Activated CD8-positive, alpha-beta memory T cell treated with anti-CD3 and anti-CD28 coated beads for 24 hours (primary cell): ENCODE data around the gene BRINP3.

Source experiments
- DNase-seq: peaks from one replicate; pipeline ENCODE4 v3.0.0-alpha.2; 2020

Gene BRINP3

GRCh38 chr1:190312763-190313162, 164.9 kb downstream of the BRINP3 start:
- DNase-seq, result no peak

DNA sequence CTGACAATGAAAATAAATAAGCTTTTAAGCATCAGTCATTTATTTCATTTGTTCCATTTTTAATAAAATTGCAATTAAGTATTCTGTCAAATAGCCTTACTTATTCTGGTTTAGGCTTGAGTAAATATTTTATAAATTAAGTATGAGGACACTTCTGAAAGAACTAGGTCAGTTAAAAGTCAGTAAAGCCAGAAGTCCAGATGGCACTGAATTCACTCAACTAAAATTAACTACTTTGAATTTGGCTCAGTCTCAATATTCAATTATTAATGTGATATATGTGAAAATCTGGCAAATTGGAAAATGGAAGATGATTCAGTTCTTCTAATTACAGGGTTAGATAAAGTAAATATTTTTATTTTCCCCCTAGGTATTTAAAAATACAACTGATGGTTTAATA, 174.2 kb downstream of the BRINP3 start:
- DNase-seq, result no peak

- no peak for DNase-seq
Measured at GRCh38 chr1:190296453-190296852, 181.2 kb downstream of the BRINP3 start.

GRCh38 chr1:190289897-190290296, 187.8 kb downstream of the BRINP3 start:
- DNase-seq, result no peak

DNA sequence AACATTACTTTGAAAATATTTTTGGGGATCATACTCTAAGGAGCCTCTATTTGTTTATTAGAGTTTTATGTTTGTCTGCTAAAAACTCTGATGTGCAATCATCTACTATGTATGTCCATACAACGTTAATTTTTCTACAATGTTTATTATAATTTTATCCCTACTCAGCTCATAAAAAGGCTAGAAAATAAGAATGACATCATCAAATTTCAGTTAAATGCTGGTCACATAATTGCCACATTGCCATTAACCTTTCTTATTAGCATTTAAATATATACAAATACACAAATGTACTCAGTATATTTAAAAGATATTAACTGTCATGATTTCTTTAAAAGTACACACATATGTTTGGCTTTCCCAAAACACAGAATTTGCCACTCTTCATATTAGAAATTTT, 191.6 kb downstream of the BRINP3 start:
- DNase-seq, result no peak

- DNase-seq, result no peak
Measured at GRCh38 chr1:190277107-190277506, 200.6 kb downstream of the BRINP3 start.

DNA sequence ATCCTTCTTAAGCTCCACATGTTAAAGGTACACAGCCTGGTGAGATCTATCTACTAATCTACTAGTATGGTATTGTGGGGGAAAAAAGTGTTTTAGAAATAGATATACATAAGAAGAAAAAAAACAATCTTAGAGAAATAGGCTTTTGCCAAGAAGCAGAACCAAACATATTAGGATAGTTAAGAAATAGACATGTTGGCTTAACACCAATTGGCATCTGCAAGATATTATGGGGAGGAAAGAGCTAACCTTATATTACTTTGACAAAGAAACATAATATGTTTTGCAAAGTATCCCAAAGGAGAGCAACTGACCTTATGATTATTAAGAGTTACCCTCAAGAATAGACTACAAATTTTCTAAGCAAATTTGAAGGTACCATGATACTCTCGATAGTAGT, 202.9 kb downstream of the BRINP3 start:
- DNase-seq, result no peak

- no peak for DNase-seq
Measured at GRCh38 chr1:190273161-190273560, 204.5 kb downstream of the BRINP3 start.

DNA sequence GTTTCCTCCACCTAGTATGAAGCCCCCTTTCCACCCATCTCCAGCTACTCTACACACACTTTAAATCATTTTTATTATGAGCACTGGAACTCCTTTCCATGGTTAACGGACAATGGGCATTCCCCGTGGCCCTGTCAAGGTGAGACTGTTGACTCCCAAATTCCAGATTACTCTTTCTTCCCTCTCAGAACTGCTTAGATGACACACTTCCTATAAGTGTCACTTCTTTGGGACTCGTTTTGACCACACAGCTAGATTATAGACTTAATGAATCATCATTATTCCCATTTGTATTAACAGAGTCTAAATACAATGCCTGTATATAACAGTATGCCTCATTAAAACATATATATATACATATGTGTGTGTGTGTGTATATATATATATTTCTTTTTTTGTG, 215.1 kb downstream of the BRINP3 start:
- DNase-seq, result no peak

- no peak for DNase-seq
Measured at GRCh38 chr1:190259424-190259823, 218.2 kb downstream of the BRINP3 start.

DNA sequence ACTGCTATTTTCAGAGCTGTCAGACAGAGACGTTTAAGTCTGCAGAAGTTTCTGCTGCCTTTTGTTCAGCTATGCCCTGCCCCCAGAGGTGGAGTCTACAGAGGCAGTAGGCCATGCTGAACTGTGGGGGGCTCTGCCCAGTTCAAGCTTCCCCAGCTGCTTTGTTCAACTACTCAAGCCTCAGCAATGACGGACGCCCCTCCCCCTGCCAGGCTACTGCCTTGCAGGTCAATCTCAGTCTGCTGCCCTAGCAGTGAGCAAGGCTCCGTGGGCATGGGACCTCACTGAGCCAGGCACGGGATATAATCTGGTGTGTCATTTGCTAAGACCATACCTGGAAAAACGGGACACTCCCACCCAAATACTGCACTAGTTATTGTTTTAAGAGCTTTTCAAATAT, 219.7 kb downstream of the BRINP3 start:
- no peak for DNase-seq

- no peak for DNase-seq
Measured at GRCh38 chr1:190252046-190252445, 225.6 kb downstream of the BRINP3 start.

- DNase-seq, result no peak
Measured at GRCh38 chr1:190250368-190250767, 227.3 kb downstream of the BRINP3 start.

GRCh38 chr1:190244406-190244805, 233.3 kb downstream of the BRINP3 start:
- no peak for DNase-seq

DNA sequence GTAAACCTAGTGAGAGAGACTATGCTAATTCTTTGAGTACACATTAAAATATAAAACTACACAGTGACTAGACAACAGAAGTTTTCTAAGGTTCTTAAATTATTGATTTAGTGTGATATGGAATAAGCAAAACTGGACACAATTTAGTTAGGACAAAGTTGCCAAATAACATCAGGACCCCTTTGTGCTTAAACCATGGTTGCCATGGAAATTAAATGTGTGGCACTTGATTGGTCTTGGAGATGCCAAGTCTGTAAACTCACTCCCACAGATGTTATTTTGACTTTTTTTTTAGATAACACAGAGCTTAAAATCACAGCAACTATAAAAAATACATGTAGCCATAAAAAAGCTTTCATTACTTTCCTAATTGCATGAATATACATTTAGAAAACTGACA, 234.6 kb downstream of the BRINP3 start:
- DNase-seq, result no peak

GRCh38 chr1:190226006-190226405, 251.7 kb downstream of the BRINP3 start:
- no peak for DNase-seq

DNA sequence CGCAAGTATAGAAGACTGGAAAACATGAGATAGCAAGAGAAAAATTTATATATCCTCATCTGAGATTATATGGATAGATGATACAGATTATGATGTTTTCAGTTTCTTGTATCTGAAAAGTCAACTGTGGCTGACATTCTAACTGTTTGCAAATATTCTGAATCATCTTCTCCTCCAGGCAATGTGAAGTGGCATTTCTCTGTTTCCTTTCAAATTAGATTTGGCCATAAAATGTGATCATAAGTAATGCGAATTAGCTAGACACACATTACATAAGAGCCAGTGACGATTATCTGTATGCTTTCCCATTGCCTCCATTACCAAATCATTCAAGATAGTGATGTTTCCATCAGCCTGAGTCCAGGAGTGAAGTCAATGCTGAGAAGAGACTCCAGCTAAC, 265.2 kb downstream of the BRINP3 start:
- no peak for DNase-seq

GRCh38 chr1:190207733-190208132, 269.9 kb downstream of the BRINP3 start:
- DNase-seq, result no peak

DNA sequence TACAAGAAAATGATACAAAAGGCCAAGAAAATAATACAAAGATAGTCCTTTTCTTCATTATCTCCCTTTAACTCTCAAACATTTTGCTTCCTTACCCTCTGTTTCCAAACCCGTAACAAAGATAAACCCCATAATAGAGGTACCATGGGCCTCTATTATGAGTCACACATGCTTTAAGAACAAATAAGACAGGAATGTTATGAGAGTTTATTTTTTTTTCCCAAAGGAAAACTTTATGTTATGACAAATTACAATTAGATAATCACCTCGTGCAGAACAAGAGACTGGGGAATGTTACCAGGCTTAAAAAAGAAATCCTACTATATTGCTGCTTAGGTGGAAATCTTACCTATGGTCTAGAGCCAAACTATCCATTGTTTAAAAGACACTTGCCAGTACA, 272.0 kb downstream of the BRINP3 start:
- DNase-seq, result no peak

- no peak for DNase-seq
Measured at GRCh38 chr1:190196020-190196419, 281.6 kb downstream of the BRINP3 start.

- DNase-seq, result no peak
Measured at GRCh38 chr1:190193508-190194115, 284.1 kb downstream of the BRINP3 start.

DNA sequence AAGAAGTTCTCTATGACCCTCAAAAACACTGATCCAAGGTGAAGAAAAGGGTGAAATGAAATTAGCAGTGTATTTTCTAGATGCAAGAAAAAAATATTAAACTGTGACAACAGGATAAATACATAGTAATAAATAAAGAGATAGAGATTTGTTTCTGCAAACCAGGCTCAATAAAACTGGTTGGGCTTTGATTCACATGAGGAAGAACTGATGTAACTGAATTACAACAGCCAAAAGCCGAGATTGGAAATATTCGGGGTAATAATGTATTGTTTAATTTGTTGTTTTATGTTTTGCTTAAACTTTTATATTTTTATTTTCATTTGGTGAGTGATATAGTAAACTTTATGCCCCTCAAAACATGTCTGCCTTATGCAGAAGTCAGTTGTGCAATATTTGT, 285.0 kb downstream of the BRINP3 start:
- DNase-seq, result no peak

DNA sequence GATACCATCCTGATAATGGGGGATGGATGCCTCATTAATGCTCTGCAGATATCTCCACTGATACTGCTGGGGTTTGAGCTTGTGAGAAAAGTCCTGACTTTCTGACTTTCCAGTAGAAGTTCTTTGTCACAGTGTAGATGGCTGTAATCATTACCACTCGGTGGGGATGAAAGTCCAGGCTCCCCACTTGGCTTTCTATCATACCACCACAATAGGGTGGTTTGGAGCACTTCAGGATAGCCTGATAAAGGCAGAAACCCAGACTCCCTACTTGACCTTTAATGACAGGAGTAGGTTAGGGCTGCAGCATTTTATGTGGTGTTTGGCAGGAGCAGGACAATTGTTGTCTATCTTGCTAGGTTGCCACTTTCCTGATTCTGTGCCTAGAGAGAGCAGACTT, 294.1 kb downstream of the BRINP3 start:
- no peak for DNase-seq

DNA sequence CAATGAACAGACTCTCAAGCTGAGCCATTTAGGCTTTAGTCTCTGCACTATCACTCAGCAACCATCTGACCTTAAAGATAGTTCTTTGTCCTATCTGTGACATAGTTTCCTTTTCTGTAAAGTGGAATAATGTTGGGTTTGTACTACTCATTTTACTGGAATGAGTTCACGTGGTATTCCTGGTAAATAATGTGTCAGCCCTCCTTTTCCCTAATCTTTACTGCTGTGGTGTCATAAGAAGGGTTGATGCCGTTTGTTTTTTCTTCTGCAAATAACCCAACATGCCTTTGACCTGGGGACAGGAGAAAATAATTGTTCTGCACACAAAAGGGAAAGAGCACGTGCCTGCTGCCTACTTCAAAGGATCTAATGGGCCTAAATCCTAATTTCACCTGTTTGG, 297.8 kb downstream of the BRINP3 start:
- DNase-seq, result no peak

GRCh38 chr1:190178827-190179226, 298.8 kb downstream of the BRINP3 start:
- no peak for DNase-seq

DNA sequence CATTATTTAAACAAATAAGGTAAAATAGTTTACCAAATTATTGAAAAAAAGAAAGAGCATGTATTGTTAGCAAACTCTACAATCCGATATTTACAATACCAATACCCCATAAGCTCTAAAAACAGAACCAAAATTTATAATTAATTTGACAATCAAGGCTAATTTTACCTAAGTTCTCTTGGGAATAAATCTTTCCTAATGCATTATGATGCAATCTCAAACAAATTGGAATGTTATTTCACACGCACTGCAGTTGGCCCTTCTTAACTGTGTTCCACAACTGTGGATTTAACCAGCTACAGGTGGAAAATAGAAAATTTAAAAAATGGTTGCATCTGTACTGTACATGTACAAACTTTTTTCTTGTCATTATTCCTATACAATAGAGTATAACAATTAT, 300.1 kb downstream of the BRINP3 start:
- no peak for DNase-seq
